H9 (cell line): ENCODE measurements around the gene CHD9NB. TPM values are rescaled to one million over a fixed set of nuclear protein-coding genes. Genes with fewer than 3 reads are reported as not detected.

Source experiments
- DNase-seq: peaks from one replicate; pipeline ENCODE4 v3.0.0-alpha.2; 2017
- H2AFZ ChIP-seq: one replicate; pipeline ENCODE4 v1.6.1; 2013; ENCODE audit warnings: mild to moderate bottlenecking, low read length, control low read depth, moderate library complexity
- H2AK5ac ChIP-seq: 2 replicates; pipeline ENCODE4 v1.6.1; 2013; ENCODE audit warnings: low read length, control low read depth, mixed read lengths; ENCODE audit not compliant: insufficient read length
- H2BK120ac ChIP-seq: one replicate; pipeline ENCODE4 v1.6.1; 2013; ENCODE audit warnings: low read depth, mild to moderate bottlenecking, low read length, control low read depth, inconsistent platforms; ENCODE audit not compliant: poor library complexity, severe bottlenecking
- H2BK12ac ChIP-seq: 2 replicates; pipeline ENCODE4 v1.6.1; 2013; ENCODE audit warnings: low read length, control low read depth, mixed read lengths, low read depth; ENCODE audit not compliant: insufficient read length
- H2BK15ac ChIP-seq: 2 replicates; pipeline ENCODE4 v1.6.1; 2013; ENCODE audit warnings: low read depth, low read length, control low read depth
- H2BK20ac ChIP-seq: one replicate; pipeline ENCODE4 v1.6.1; 2013; ENCODE audit warnings: low read depth, mild to moderate bottlenecking, low read length, control low read depth, inconsistent platforms; ENCODE audit not compliant: poor library complexity, severe bottlenecking
- H2BK5ac ChIP-seq: 2 replicates; pipeline ENCODE4 v1.6.1; 2013; ENCODE audit warnings: low read length, control low read depth, mixed read lengths; ENCODE audit not compliant: insufficient read length
- H3K14ac ChIP-seq: 2 replicates; pipeline ENCODE4 v1.6.1; 2013; ENCODE audit warnings: low read length, control low read depth; ENCODE audit not compliant: insufficient read depth
- H3K18ac ChIP-seq: 2 replicates; pipeline ENCODE4 v1.6.1; 2013; ENCODE audit warnings: low read depth, mild to moderate bottlenecking, mixed read lengths, low read length, control low read depth; ENCODE audit not compliant: insufficient read length
- H3K23ac ChIP-seq: 2 replicates; pipeline ENCODE4 v1.6.1; 2013; ENCODE audit warnings: low read length, control low read depth, mixed read lengths, low read depth; ENCODE audit not compliant: insufficient read length
- H3K23me2 ChIP-seq: 2 replicates; pipeline ENCODE4 v1.6.1; 2013; ENCODE audit warnings: low read depth, mild to moderate bottlenecking, mixed read lengths, low read length, control low read depth; ENCODE audit not compliant: insufficient read length, poor library complexity, severe bottlenecking
- H3K27ac ChIP-seq: 2 replicates; pipeline ENCODE4 v1.5.1; 2013; ENCODE audit warnings: low read length, control low read depth, mixed read lengths, low read depth; ENCODE audit not compliant: insufficient read length
- H3K27me3 ChIP-seq: 2 replicates; pipeline ENCODE4 v1.6.1; 2013; ENCODE audit warnings: low read length, control low read depth, inconsistent platforms; ENCODE audit not compliant: insufficient read depth
- H3K4ac ChIP-seq: 2 replicates; pipeline ENCODE4 v1.6.1; 2013; ENCODE audit warnings: low read depth, mild to moderate bottlenecking, control low read depth, inconsistent platforms, low read length, moderate library complexity
- H3K4me1 ChIP-seq: 2 replicates; pipeline ENCODE4 v1.6.1; 2013; ENCODE audit warnings: low read length, control low read depth, inconsistent platforms; ENCODE audit not compliant: insufficient read depth
- H3K4me2 ChIP-seq: 2 replicates; pipeline ENCODE4 v1.6.1; 2013; ENCODE audit warnings: low read length, control low read depth, mixed read lengths; ENCODE audit not compliant: insufficient read length, insufficient read depth
- H3K56ac ChIP-seq: 2 replicates; pipeline ENCODE4 v1.6.1; 2013; ENCODE audit warnings: low read depth, mild to moderate bottlenecking, mixed read lengths, low read length, control low read depth; ENCODE audit not compliant: insufficient read length
- H3K79me1 ChIP-seq: 2 replicates; pipeline ENCODE4 v1.6.1; 2013; ENCODE audit warnings: low read depth, mild to moderate bottlenecking, moderate library complexity, low read length, control low read depth, inconsistent platforms; ENCODE audit not compliant: insufficient read depth, poor library complexity, severe bottlenecking
- H3K79me2 ChIP-seq: 2 replicates; pipeline ENCODE4 v1.6.1; 2013; ENCODE audit warnings: low read length, control low read depth, inconsistent platforms; ENCODE audit not compliant: insufficient read depth
- H3K9ac ChIP-seq: 2 replicates; pipeline ENCODE4 v1.6.1; 2013; ENCODE audit warnings: low read length, control low read depth, mixed read lengths; ENCODE audit not compliant: insufficient read length; ENCODE audit errors: extremely low read depth
- H3K9me3 ChIP-seq: one replicate; pipeline ENCODE4 v1.6.1; 2013; ENCODE audit warnings: low read depth, low read length, inconsistent platforms; ENCODE audit not compliant: control insufficient read depth
- H3T11ph ChIP-seq: one replicate; pipeline ENCODE4 v1.6.1; 2013; ENCODE audit warnings: mild to moderate bottlenecking, low read length, control low read depth, inconsistent platforms
- H4K20me1 ChIP-seq: one replicate; pipeline ENCODE4 v1.6.1; 2013; ENCODE audit not compliant: control insufficient read depth, insufficient read length, insufficient read depth
- H4K5ac ChIP-seq: 2 replicates; pipeline ENCODE4 v1.6.1; 2013; ENCODE audit warnings: low read depth, mild to moderate bottlenecking, mixed read lengths, low read length, control low read depth; ENCODE audit not compliant: insufficient read length
- H4K8ac ChIP-seq: replicated peaks from 2 replicates; pipeline ENCODE4 v1.6.1; 2013; ENCODE audit warnings: low read length, control low read depth, mixed read lengths, low read depth; ENCODE audit not compliant: insufficient read length
- H4K91ac ChIP-seq: 2 replicates; pipeline ENCODE4 v1.6.1; 2013; ENCODE audit warnings: low read depth, mild to moderate bottlenecking, moderate library complexity, mixed read lengths, low read length, control low read depth; ENCODE audit not compliant: insufficient read length
- H3K27ac Mint-ChIP-seq, 3 experiments: 2 replicates in 2 of 3; 3 replicates in 1 of 3; pipeline ENCODE4 v1.8.0; 2020 to 2021; ENCODE audit warnings: mixed read lengths in 3 of 3, mild to moderate bottlenecking in 1 of 3, moderate library complexity in 1 of 3
- H3K27me3 Mint-ChIP-seq: 2 replicates; pipeline ENCODE4 v1.8.0; 2021; ENCODE audit warnings: low read depth, mild to moderate bottlenecking, moderate library complexity, mixed read lengths
- H3K36me3 Mint-ChIP-seq, 3 experiments: 2 replicates in 2 of 3; 3 replicates in 1 of 3; pipeline ENCODE4 v1.8.0; 2020 to 2021; ENCODE audit warnings: low read depth in 3 of 3, mixed read lengths in 3 of 3; ENCODE audit not compliant: insufficient read depth in 1 of 3
- H3K4me1 Mint-ChIP-seq, 2 experiments: 2 replicates each; pipeline ENCODE4 v1.8.0; 2020; ENCODE audit warnings: mixed read lengths in 2 of 2
- H3K4me3 Mint-ChIP-seq, 2 experiments: 2 replicates in 1 of 2; 3 replicates in 1 of 2; pipeline ENCODE4 v1.8.0; 2020 to 2021; ENCODE audit warnings: mild to moderate bottlenecking in 2 of 2, mixed read lengths in 2 of 2, moderate library complexity in 1 of 2
- H3K9me3 Mint-ChIP-seq, 2 experiments: 2 replicates in 1 of 2; 3 replicates in 1 of 2; pipeline ENCODE4 v1.8.0; 2020; ENCODE audit warnings: mild to moderate bottlenecking in 2 of 2, mixed read lengths in 2 of 2, moderate library complexity in 1 of 2
- CTCF ChIP-seq: fragments of 200-600 bp; sonication (generic); conservative IDR thresholded peaks from 3 replicates; pipeline ENCODE4 v1.8.0; 2021; ENCODE audit warnings: antibody characterized with exemption, mild to moderate bottlenecking
- WGBS: extraction: QIAGEN DNeasy Blood & Tissue Kit; methylation state at CpG from one replicate; pipeline ENCODE4 v1.1.7; 2013; ENCODE audit warnings: missing lambda C conversion rate, low lambda C conversion rate, mixed read lengths; ENCODE audit not compliant: insufficient read length; ENCODE audit errors: extremely low coverage; 5-methylcytosine and 5-hydroxymethylcytosine counted together
- total RNA-seq: library from RNA; stranded (reverse); gene quantifications from 2 replicates; pipeline ENCODE4 v1.2.1, GENCODE V29; 2021

Gene CHD9NB
- total RNA-seq, 1 experiment from 2014 or later: 3.3 TPM

DNA sequence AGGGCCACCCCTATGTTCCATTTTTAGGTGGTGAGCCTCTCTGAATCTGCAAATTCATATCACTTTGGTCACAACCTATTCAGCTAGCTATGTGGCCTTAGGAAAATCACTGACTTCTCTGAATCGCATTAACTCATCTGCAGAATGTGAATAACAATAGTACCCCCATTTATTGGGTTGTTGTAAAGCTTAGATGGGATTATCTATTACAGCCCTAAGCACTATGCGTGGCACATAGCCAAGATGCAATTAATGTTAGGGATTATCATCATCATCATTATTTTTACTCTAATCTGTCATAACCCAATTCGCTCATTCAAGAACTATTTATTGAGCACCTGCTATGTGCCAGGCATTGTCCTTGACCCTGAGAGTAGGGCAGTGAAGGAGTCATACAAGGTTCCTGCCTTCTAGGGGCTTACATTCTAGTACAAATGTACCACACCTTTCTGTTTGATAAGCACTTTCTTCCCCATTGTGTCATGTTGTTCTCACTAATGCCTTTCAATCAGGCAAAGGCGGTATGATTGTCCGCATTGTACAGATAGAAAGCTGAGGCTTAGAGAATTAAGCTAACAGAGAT is 40.6 kb upstream of the CHD9NB start:
- Histone ChIP-seq H4K8ac (no peak overlapping the region), H3K56ac (no peak overlapping the region), H3K9me3 (no peaks in the 10 kb centered on the region), H3K79me1 (no peaks in the 10 kb centered on the region), H3K9ac (no peak overlapping the region), H3K23me2 (no peaks in the 10 kb centered on the region), H3K18ac (no peak overlapping the region), H2BK20ac (no peak overlapping the region), H2BK15ac (no peak overlapping the region), H3K27ac (no peak overlapping the region), H3K79me2 (no peaks in the 10 kb centered on the region), H3T11ph (no peak overlapping the region), H2BK12ac (no peak overlapping the region), H3K4me2 (no peak overlapping the region), H2BK120ac (no peak overlapping the region), H3K14ac (no peak overlapping the region), H3K23ac (no peak overlapping the region), H3K27me3 (no peaks in the 10 kb centered on the region), H4K91ac (no peak overlapping the region), H3K4ac (no peak overlapping the region), H2AK5ac (no peak overlapping the region), H2AFZ (no peak overlapping the region), H2BK5ac (no peak overlapping the region), H3K4me1 (peaks cover 18% of the 10 kb centered on the region; the same call in 1 of the 2 replicates), H4K20me1 (no peaks in the 10 kb centered on the region), H4K5ac (no peak overlapping the region)
- Mint-ChIP-seq H3K27ac (no peak overlapping the region; a peak in 1 of 7 replicates), H3K36me3 (peaks cover 2 to 6% (median 4%) of the 10 kb centered on the region in 3 experiments; a peak in 5 of 7 replicates), H3K4me1 (peaks cover 55 to 67% of the 10 kb centered on the region in 2 experiments), H3K4me3 (no peak overlapping the region; a peak in 1 of 5 replicates), H3K27me3 (no peaks in the 10 kb centered on the region), H3K9me3 (no peaks in the 10 kb centered on the region)
- no CpG with 5 or more reads among the region's 5 CpGs for WGBS
- TF ChIP-seq CTCF: no peak
- no peak for DNase-seq
